ENCODE results near the gene GPC6. TPM values are rescaled to one million over a fixed set of nuclear protein-coding genes. Genes with fewer than 3 reads are reported as not detected.

Gene GPC6
- polyA plus RNA-seq, 1 of the 3 experiments (the other 2 are of a cell fraction): 6.7 TPM

DNA sequence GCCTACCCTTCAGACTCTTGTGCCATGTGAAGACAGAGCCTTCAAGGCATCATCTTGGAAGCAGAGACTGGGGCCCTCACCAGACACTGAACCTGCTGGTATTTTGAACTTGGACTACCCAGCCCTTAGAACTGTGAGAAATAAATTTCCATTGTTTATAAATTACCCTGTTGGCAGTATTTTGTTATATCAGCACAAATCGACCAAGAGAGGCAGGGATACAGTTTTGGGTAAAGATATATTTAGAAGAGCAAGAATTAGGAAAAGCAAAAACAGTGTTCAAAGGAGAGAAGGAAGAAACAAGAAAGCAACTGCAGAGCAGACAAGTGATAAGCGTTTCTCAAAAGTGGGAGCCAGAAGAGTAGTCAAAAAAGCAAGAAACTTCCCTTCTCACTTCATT lies 652.1 kb downstream of the GPC6 start (continued):
- TF ChIP-seq, protein P1, sequence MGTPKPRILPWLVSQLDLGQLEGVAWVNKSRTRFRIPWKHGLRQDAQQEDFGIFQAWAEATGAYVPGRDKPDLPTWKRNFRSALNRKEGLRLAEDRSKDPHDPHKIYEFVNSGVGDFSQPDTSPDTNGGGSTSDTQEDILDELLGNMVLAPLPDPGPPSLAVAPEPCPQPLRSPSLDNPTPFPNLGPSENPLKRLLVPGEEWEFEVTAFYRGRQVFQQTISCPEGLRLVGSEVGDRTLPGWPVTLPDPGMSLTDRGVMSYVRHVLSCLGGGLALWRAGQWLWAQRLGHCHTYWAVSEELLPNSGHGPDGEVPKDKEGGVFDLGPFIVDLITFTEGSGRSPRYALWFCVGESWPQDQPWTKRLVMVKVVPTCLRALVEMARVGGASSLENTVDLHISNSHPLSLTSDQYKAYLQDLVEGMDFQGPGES (IDR thresholded peaks at IDR 0.05; ENCODE audit: low read depth, low read length): no peak
- TF ChIP-seq TCF12 (IDR thresholded peaks at IDR 0.05) (no peak), EZH2phosphoT487 (IDR thresholded peaks at IDR 0.05; ENCODE audit: borderline replicate concordance, low read depth) (no peak), FOSL2 (IDR thresholded peaks at IDR 0.05; ENCODE audit: borderline replicate concordance, low read depth) (no peak), SMC3 (IDR thresholded peaks at IDR 0.05; ENCODE audit: low read depth, low read length) (no peak), EP300 (IDR thresholded peaks at IDR 0.05; ENCODE audit: borderline replicate concordance in 1 of 2, low read depth in 1 of 2, low read length in 1 of 2) (no peak), TEAD4 (IDR thresholded peaks at IDR 0.05; ENCODE audit: borderline replicate concordance, insufficient read depth) (no peak), FOXJ3 (CRISPR knock-in tag; IDR thresholded peaks at IDR 0.05) (no peak)
- TF ChIP-seq, protein P2, sequence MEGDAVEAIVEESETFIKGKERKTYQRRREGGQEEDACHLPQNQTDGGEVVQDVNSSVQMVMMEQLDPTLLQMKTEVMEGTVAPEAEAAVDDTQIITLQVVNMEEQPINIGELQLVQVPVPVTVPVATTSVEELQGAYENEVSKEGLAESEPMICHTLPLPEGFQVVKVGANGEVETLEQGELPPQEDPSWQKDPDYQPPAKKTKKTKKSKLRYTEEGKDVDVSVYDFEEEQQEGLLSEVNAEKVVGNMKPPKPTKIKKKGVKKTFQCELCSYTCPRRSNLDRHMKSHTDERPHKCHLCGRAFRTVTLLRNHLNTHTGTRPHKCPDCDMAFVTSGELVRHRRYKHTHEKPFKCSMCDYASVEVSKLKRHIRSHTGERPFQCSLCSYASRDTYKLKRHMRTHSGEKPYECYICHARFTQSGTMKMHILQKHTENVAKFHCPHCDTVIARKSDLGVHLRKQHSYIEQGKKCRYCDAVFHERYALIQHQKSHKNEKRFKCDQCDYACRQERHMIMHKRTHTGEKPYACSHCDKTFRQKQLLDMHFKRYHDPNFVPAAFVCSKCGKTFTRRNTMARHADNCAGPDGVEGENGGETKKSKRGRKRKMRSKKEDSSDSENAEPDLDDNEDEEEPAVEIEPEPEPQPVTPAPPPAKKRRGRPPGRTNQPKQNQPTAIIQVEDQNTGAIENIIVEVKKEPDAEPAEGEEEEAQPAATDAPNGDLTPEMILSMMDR (IDR thresholded peaks at IDR 0.05): no peak
- TF ChIP-seq, protein P3, sequence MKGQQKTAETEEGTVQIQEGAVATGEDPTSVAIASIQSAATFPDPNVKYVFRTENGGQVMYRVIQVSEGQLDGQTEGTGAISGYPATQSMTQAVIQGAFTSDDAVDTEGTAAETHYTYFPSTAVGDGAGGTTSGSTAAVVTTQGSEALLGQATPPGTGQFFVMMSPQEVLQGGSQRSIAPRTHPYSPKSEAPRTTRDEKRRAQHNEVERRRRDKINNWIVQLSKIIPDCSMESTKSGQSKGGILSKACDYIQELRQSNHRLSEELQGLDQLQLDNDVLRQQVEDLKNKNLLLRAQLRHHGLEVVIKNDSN (IDR thresholded peaks at IDR 0.05; ENCODE audit: borderline replicate concordance, low read depth): no peak
- TF ChIP-seq, protein P4, sequence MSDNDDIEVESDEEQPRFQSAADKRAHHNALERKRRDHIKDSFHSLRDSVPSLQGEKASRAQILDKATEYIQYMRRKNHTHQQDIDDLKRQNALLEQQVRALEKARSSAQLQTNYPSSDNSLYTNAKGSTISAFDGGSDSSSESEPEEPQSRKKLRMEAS (IDR thresholded peaks at IDR 0.05; ENCODE audit: low read depth): no peak

DNA sequence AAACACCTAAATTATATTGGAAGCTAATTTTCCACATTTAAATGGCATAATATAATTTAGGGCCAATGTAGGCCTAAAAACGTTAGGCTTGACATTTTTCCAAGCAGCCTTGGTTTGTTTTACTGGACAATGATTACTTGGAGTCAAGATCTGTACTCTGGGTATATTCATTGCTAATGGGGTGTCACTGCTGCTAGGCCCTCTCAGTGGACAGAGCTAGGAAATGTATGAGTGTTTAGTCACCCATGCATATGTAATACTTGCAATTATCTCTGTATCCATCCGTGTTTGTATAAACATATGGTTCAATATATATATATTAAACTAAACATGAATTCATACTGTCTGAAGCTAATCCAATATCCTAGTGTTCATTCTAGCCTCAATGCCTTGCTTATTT lies 654.8 kb downstream of the GPC6 start:
- Histone ChIP-seq H2AFZ (ENCODE audit: low read depth) (no peak overlapping the region), H3K4me2 (no peak overlapping the region), H4K20me1 (ENCODE audit: insufficient read depth) (no peaks in the 10 kb centered on the region), H3K9me3 (no peaks in the 10 kb centered on the region), H3K27me3 (ENCODE audit: insufficient read depth) (no peaks in the 10 kb centered on the region), H3K9ac (no peak overlapping the region), H3K4me1 (ENCODE audit: control insufficient read depth in 1 of 2, insufficient read depth in 2 of 2, low read depth in 1 of 2, low read length in 1 of 2) (no peaks in the 10 kb centered on the region), H3K4me3 (ENCODE audit: low read depth in 2 of 2, low read length in 1 of 2) (no peak overlapping the region), H3K36me3 (replicated peaks in 1 of 2; ENCODE audit: control insufficient read depth in 1 of 2, insufficient read depth in 2 of 2, low read length in 1 of 2) (no peaks in the 10 kb centered on the region), H3K9me2 (no peaks in the 10 kb centered on the region), H3F3A (replicated peaks; ENCODE audit: insufficient read depth) (no peaks in the 10 kb centered on the region), H3K79me2 (ENCODE audit: insufficient read depth) (no peaks in the 10 kb centered on the region), H3K27ac (ENCODE audit: low read depth in 2 of 2, low read length in 1 of 2) (no peak overlapping the region)
- ChIA-PET CTCF (no interaction called here), POLR2A (no interaction called here)
- WGBS (ENCODE audit: low lambda C conversion rate): 22% methylated on average over 2 of the region's 2 CpGs
- DNase-seq: no peak
- TF ChIP-seq RCOR1 (IDR thresholded peaks at IDR 0.05; ENCODE audit: low read length) (no peak), JUND (IDR thresholded peaks at IDR 0.05) (no peak), SMC3 (IDR thresholded peaks at IDR 0.05; ENCODE audit: low read depth, low read length) (no peak), SIN3A (IDR thresholded peaks at IDR 0.05; ENCODE audit: borderline replicate concordance, low read depth, low read length) (no peak), YY1 (IDR thresholded peaks at IDR 0.05; ENCODE audit: low read depth) (no peak), FOXM1 (IDR thresholded peaks at IDR 0.05; ENCODE audit: low read depth) (no peak), MEF2A (IDR thresholded peaks at IDR 0.05; ENCODE audit: borderline replicate concordance, low read depth) (no peak), TCF12 (IDR thresholded peaks at IDR 0.05) (no peak), RAD21 (IDR thresholded peaks at IDR 0.05; ENCODE audit: low read length) (no peak), CHD2 (IDR thresholded peaks at IDR 0.05; ENCODE audit: low read length, partially characterized antibody) (no peak), GABPA (IDR thresholded peaks at IDR 0.05; ENCODE audit: low read depth) (no peak)
- TF ChIP-seq, protein P5, sequence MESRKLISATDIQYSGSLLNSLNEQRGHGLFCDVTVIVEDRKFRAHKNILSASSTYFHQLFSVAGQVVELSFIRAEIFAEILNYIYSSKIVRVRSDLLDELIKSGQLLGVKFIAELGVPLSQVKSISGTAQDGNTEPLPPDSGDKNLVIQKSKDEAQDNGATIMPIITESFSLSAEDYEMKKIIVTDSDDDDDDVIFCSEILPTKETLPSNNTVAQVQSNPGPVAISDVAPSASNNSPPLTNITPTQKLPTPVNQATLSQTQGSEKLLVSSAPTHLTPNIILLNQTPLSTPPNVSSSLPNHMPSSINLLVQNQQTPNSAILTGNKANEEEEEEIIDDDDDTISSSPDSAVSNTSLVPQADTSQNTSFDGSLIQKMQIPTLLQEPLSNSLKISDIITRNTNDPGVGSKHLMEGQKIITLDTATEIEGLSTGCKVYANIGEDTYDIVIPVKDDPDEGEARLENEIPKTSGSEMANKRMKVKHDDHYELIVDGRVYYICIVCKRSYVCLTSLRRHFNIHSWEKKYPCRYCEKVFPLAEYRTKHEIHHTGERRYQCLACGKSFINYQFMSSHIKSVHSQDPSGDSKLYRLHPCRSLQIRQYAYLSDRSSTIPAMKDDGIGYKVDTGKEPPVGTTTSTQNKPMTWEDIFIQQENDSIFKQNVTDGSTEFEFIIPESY (IDR thresholded peaks at IDR 0.05; ENCODE audit: borderline replicate concordance, low read depth): no peak
- TF ChIP-seq, protein P2 (IDR thresholded peaks at IDR 0.05): no peak
- TF ChIP-seq, protein P1 (IDR thresholded peaks at IDR 0.05; ENCODE audit: low read depth, low read length): no peak
- TF ChIP-seq, protein P6, sequence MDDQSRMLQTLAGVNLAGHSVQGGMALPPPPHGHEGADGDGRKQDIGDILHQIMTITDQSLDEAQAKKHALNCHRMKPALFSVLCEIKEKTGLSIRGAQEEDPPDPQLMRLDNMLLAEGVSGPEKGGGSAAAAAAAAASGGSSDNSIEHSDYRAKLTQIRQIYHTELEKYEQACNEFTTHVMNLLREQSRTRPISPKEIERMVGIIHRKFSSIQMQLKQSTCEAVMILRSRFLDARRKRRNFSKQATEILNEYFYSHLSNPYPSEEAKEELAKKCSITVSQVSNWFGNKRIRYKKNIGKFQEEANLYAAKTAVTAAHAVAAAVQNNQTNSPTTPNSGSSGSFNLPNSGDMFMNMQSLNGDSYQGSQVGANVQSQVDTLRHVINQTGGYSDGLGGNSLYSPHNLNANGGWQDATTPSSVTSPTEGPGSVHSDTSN (IDR thresholded peaks at IDR 0.05): no peak
